Renal cortex interstitium (tissue), 11 donors: Measurements from ENCODE around the gene KY. TPM values are rescaled to one million over a fixed set of nuclear protein-coding genes. Genes with fewer than 3 reads are reported as not detected.

ENCODE experiments used
- DNase-seq, 11 donors: peaks; one replicate each; pipeline ENCODE4 v3.0.0-alpha.2; 2013; ENCODE audit warnings: low read depth in 9 of 11, low spot score in 4 of 11; ENCODE audit errors: extremely low read depth in 1 of 11
- polyA plus RNA-seq, 3 donors: library from polyadenylated mRNA; unstranded; fragments of 120-200 nt; gene quantifications; one replicate each; pipeline ENCODE4 v1.2.1, GENCODE V29; 2013; ENCODE audit not compliant: insufficient read length in 3 of 3

Gene KY
- polyA plus RNA-seq, 3 donors: 1.3 to 1.6 (median 1.4) TPM

- no peak for DNase-seq
Measured at GRCh38 chr3:134625885-134626741, 24.7 kb downstream of the KY start.

GRCh38 chr3:134625462-134625861, 25.4 kb downstream of the KY start:
- no peak for DNase-seq

GRCh38 chr3:134624537-134625287, 26.1 kb downstream of the KY start:
- DNase-seq: no peak

GRCh38 chr3:134623615-134624245, 27.1 kb downstream of the KY start:
- no peak for DNase-seq

- DNase-seq: no peak
Measured at GRCh38 chr3:134622806-134623365, 27.9 kb downstream of the KY start.

- DNase-seq: no peak
Measured at GRCh38 chr3:134621854-134622253, 29.0 kb downstream of the KY start.

- no peak for DNase-seq
Measured at GRCh38 chr3:134620476-134621115, 30.2 kb downstream of the KY start.

GRCh38 chr3:134619884-134620445, 30.9 kb downstream of the KY start:
- no peak for DNase-seq

GRCh38 chr3:134619301-134619615, 31.6 kb downstream of the KY start:
- no peak for DNase-seq

- DNase-seq: no peak
Measured at GRCh38 chr3:134618478-134619300, 32.1 kb downstream of the KY start.

GRCh38 chr3:134617608-134618477, 33.0 kb downstream of the KY start:
- DNase-seq: no peak

- no peak for DNase-seq
Measured at GRCh38 chr3:134615743-134616142, 35.1 kb downstream of the KY start.

- no peak for DNase-seq
Measured at GRCh38 chr3:134614955-134615354, 35.9 kb downstream of the KY start.

GRCh38 chr3:134613006-134613520, 37.8 kb downstream of the KY start:
- DNase-seq: no peak

- no peak for DNase-seq
Measured at GRCh38 chr3:134611516-134611915, 39.3 kb downstream of the KY start.

- no peak for DNase-seq
Measured at GRCh38 chr3:134610432-134611385, 40.1 kb downstream of the KY start.
